WTC11 (cell line): Measurements from ENCODE around the gene CHTF18. TPM values are rescaled to one million over a fixed set of nuclear protein-coding genes. Genes with fewer than 3 reads are reported as not detected.

Experiments
- ATAC-seq: fragments of 200-7000 bp; cut with Tn5 transposase; 2 replicates; pipeline ENCODE4 v1.10.0; 2021; ENCODE audit warnings: mild to moderate bottlenecking, moderate library complexity
- CTCF ChIA-PET: fragments of 300-600 bp; sonication (Branson Sonifier 250); formaldehyde crosslinking; loops from one replicate; lab custom pipeline; 2021; ENCODE audit warnings: antibody characterized with exemption; lab: Charles Lee
- POLR2A ChIA-PET: fragments of 350-600 bp; sonication (Branson Sonifier 250); formaldehyde crosslinking; loops from one replicate; lab custom pipeline; 2021; ENCODE audit warnings: antibody characterized with exemption; lab: Charles Lee
- DNase-seq: peaks from one replicate; pipeline ENCODE4 v3.0.0; 2021; ENCODE audit warnings: low spot score
- H3K27ac Mint-ChIP-seq: 2 replicates; pipeline ENCODE4 v1.8.0; 2021; ENCODE audit warnings: mixed read lengths
- H3K27me3 Mint-ChIP-seq: 2 replicates; pipeline ENCODE4 v1.8.0; 2021; ENCODE audit warnings: low read depth, mild to moderate bottlenecking, moderate library complexity, mixed read lengths
- H3K36me3 Mint-ChIP-seq: 2 replicates; pipeline ENCODE4 v1.8.0; 2021; ENCODE audit warnings: mixed read lengths
- H3K4me1 Mint-ChIP-seq: 2 replicates; pipeline ENCODE4 v1.8.0; 2022; ENCODE audit warnings: mixed read lengths
- H3K4me3 Mint-ChIP-seq: 2 replicates; pipeline ENCODE4 v1.8.0; 2021; ENCODE audit warnings: mild to moderate bottlenecking, moderate library complexity, mixed read lengths
- H3K9me3 Mint-ChIP-seq: 2 replicates; pipeline ENCODE4 v1.8.0; 2021; ENCODE audit warnings: mixed read lengths
- CREM ChIP-seq: sonication (generic); formaldehyde crosslinking; IDR thresholded peaks from 2 replicates; pipeline ENCODE4 v1.8.1; 2022; ENCODE audit warnings: mild to moderate bottlenecking, missing genetic modification reagents, moderate library complexity
- ETV6 ChIP-seq: sonication (generic); formaldehyde crosslinking; IDR thresholded peaks from 2 replicates; pipeline ENCODE4 v1.8.1; 2022; ENCODE audit warnings: mild to moderate bottlenecking, missing genetic modification reagents
- GTF2I ChIP-seq: fragments of 250-450 bp; sonication (Bioruptor Pico); conservative IDR thresholded peaks from 2 replicates; pipeline ENCODE4 v1.4.0; 2021; ENCODE audit warnings: mild to moderate bottlenecking
- NFE2L1 ChIP-seq: sonication (generic); formaldehyde crosslinking; IDR thresholded peaks from 2 replicates; pipeline ENCODE4 v1.8.1; 2023; ENCODE audit warnings: missing genetic modification reagents
- NR1H2 ChIP-seq: sonication (generic); formaldehyde crosslinking; IDR thresholded peaks from 2 replicates; pipeline ENCODE4 v1.9.0; 2021; ENCODE audit warnings: mild to moderate bottlenecking, moderate library complexity, missing genetic modification reagents
- NR2C2 ChIP-seq: sonication (generic); formaldehyde crosslinking; IDR thresholded peaks from 2 replicates; pipeline ENCODE4 v1.8.0; 2022; ENCODE audit warnings: mild to moderate bottlenecking, missing genetic modification reagents
- SMAD4 ChIP-seq: sonication (generic); formaldehyde crosslinking; IDR thresholded peaks from 2 replicates; pipeline ENCODE4 v1.8.0; 2022; ENCODE audit warnings: mild to moderate bottlenecking, missing genetic modification reagents
- ZBTB21 ChIP-seq: sonication (generic); formaldehyde crosslinking; IDR thresholded peaks from 2 replicates; pipeline ENCODE4 v1.8.1; 2023; ENCODE audit warnings: mild to moderate bottlenecking, missing genetic modification reagents, borderline replicate concordance
- ZNF121 ChIP-seq: sonication (generic); formaldehyde crosslinking; IDR thresholded peaks from 2 replicates; pipeline ENCODE4 v1.8.0; 2023; ENCODE audit warnings: missing genetic modification reagents
- total RNA-seq: library from RNA; stranded (reverse); gene quantifications from 3 replicates; pipeline ENCODE4 v1.2.3, GENCODE V29; 2021
- TF ChIP-seq, protein P1 (sequence below): fragments of 250-450 bp; sonication (Bioruptor Pico); IDR thresholded peaks from 2 replicates; pipeline ENCODE4 v1.8.0; 2021; ENCODE audit warnings: mild to moderate bottlenecking
- TF ChIP-seq, protein P2 (sequence below): fragments of 250-450 bp; sonication (Bioruptor Pico); IDR thresholded peaks from 2 replicates; pipeline ENCODE4 v1.9.0; 2021; ENCODE audit warnings: mild to moderate bottlenecking, borderline replicate concordance
- TF ChIP-seq, protein P3 (sequence below): sonication (generic); formaldehyde crosslinking; IDR thresholded peaks from 2 replicates; pipeline ENCODE4 v1.8.1; 2023; ENCODE audit warnings: mild to moderate bottlenecking, missing genetic modification reagents
- TF ChIP-seq, protein P4 (sequence below): sonication (generic); formaldehyde crosslinking; IDR thresholded peaks from 2 replicates; pipeline ENCODE4 v1.8.1; 2022; ENCODE audit warnings: missing genetic modification reagents, borderline replicate concordance

CHTF18 gene
- total RNA-seq, 1 experiment from 2014 or later, result 183 TPM

DNA sequence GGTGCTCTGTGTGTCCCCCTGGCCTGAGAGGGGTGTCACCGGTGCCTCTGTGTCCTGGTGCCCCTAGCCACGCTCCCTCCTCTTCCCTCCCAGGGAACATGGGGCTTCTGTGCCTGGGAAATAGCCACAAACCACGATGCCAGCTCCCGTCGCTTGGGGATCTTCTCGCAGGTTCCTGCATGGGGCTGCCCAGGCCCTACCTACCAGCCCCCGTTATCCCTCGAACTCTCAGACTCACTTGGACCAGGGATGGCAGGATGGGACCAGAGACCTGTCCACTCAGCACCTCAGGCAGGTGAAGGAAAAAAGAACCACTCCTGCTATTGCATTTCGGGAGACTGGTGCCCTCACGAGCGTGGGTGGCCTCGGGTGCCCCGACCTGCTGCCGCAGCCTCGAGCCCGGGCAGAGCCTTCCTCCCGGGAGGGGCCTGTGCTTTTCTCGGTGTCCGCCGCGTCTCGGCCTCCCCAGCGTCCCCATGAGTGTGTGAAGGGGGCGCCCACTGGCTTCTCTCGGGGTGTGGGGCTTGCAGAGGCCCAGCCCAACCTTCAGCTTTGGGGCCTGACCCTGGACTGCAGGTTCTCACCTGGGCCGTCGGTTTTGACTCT lies 53.1 kb downstream of the CHTF18 start (continued):
- TF ChIP-seq SMAD4, result no peak
- TF ChIP-seq, protein P1, sequence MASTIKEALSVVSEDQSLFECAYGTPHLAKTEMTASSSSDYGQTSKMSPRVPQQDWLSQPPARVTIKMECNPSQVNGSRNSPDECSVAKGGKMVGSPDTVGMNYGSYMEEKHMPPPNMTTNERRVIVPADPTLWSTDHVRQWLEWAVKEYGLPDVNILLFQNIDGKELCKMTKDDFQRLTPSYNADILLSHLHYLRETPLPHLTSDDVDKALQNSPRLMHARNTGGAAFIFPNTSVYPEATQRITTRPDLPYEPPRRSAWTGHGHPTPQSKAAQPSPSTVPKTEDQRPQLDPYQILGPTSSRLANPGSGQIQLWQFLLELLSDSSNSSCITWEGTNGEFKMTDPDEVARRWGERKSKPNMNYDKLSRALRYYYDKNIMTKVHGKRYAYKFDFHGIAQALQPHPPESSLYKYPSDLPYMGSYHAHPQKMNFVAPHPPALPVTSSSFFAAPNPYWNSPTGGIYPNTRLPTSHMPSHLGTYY (CRISPR knock-in tag), result no peak

DNA sequence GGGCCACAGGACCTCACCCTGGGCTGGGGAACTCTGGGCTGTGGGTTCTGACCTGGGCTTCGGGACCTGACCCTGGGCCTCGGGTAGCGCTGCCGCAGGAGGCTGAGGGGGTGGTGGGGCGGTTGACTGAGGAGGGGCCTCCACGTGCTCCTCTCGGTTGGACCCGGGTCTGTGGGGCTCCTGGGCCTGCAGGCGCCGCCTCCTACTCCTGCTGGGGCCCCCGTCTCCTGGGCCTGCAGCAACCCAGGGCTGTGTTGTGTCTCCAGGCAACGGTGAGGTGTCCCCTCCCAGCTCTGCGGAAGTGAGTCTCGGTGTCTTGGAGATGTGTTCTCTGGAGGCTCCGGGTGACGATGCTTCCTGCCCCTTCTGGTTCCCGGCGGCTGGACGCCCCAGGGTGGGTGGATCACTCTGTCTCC lies 53.6 kb downstream of the CHTF18 start:
- no peak for ATAC-seq

DNA sequence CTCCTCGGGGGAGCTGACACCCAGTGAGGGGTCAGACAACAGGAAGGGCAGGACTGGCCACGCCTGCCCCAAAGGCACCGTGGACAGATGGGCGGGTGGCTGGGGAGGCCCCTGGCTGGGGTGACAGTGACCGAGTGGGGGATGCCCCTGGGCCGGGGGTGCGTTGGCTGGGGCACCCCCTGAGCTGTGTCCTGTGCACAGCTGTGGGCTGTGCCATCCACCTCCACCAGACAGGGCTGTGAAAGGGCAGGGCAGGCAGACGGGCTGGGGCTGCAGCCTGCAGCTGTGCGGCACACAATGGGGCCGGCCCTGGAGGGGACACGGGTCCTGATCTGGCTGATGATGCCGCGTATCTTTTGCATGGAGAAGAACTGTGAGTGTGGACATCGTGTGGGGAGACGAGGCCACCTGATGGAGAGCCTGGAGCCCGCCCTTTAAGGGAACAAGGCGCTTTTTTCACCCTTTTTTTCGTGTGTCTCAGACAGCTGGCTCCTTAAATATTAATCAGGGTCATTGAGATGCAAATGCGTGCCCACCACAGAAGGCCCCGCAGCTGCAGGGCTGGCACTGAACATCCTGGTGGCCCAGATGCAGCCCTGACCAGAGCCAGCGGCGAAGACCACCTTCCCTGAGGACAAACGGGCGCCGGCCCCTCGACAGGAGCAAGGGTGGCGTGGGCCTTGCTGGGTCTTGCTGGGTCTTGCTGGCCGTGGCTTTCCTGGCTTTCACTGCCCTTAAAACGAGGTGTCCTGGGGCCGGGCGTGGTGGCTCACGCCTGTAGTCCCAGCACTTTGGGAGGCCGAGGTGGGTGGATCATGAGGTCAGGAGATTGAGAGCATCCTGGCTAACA lies 54.5 kb downstream of the CHTF18 start:
- peaks cover 4% of the 10 kb centered on the region; the same call in 1 of the 2 replicates for H3K9me3 Mint-ChIP-seq
- DNase-seq (no peak), ATAC-seq (no peak)
- H3K4me3 Mint-ChIP-seq, result no peak overlapping the region
- CTCF ChIA-PET, result no interaction called here
- POLR2A ChIA-PET, result no interaction called here
- TF ChIP-seq, protein P2, sequence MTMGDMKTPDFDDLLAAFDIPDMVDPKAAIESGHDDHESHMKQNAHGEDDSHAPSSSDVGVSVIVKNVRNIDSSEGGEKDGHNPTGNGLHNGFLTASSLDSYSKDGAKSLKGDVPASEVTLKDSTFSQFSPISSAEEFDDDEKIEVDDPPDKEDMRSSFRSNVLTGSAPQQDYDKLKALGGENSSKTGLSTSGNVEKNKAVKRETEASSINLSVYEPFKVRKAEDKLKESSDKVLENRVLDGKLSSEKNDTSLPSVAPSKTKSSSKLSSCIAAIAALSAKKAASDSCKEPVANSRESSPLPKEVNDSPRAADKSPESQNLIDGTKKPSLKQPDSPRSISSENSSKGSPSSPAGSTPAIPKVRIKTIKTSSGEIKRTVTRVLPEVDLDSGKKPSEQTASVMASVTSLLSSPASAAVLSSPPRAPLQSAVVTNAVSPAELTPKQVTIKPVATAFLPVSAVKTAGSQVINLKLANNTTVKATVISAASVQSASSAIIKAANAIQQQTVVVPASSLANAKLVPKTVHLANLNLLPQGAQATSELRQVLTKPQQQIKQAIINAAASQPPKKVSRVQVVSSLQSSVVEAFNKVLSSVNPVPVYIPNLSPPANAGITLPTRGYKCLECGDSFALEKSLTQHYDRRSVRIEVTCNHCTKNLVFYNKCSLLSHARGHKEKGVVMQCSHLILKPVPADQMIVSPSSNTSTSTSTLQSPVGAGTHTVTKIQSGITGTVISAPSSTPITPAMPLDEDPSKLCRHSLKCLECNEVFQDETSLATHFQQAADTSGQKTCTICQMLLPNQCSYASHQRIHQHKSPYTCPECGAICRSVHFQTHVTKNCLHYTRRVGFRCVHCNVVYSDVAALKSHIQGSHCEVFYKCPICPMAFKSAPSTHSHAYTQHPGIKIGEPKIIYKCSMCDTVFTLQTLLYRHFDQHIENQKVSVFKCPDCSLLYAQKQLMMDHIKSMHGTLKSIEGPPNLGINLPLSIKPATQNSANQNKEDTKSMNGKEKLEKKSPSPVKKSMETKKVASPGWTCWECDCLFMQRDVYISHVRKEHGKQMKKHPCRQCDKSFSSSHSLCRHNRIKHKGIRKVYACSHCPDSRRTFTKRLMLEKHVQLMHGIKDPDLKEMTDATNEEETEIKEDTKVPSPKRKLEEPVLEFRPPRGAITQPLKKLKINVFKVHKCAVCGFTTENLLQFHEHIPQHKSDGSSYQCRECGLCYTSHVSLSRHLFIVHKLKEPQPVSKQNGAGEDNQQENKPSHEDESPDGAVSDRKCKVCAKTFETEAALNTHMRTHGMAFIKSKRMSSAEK, result no peak
- H3K27me3 Mint-ChIP-seq, result no peaks in the 10 kb centered on the region; the same call in 1 of the 2 replicates
- no peak overlapping the region for H3K27ac Mint-ChIP-seq
- peaks cover 3% of the 10 kb centered on the region; the same call in 1 of the 2 replicates for H3K36me3 Mint-ChIP-seq
- peaks cover 2% of the 10 kb centered on the region; the same call in 1 of the 2 replicates for H3K4me1 Mint-ChIP-seq

More for the DNA sequence above, 53.6 kb downstream of the CHTF18 start:
- H3K4me3 Mint-ChIP-seq, result no peak overlapping the region
- peaks cover 2% of the 10 kb centered on the region; the same call in 1 of the 2 replicates for H3K9me3 Mint-ChIP-seq
- ChIA-PET POLR2A (no interaction called here), CTCF (no interaction called here)
- H3K4me1 Mint-ChIP-seq, result peaks cover 2% of the 10 kb centered on the region; the same call in 1 of the 2 replicates
- no peak for DNase-seq
- TF ChIP-seq, protein P3, sequence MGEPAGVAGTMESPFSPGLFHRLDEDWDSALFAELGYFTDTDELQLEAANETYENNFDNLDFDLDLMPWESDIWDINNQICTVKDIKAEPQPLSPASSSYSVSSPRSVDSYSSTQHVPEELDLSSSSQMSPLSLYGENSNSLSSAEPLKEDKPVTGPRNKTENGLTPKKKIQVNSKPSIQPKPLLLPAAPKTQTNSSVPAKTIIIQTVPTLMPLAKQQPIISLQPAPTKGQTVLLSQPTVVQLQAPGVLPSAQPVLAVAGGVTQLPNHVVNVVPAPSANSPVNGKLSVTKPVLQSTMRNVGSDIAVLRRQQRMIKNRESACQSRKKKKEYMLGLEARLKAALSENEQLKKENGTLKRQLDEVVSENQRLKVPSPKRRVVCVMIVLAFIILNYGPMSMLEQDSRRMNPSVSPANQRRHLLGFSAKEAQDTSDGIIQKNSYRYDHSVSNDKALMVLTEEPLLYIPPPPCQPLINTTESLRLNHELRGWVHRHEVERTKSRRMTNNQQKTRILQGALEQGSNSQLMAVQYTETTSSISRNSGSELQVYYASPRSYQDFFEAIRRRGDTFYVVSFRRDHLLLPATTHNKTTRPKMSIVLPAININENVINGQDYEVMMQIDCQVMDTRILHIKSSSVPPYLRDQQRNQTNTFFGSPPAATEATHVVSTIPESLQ (CRISPR knock-in tag), result no peak
- TF ChIP-seq CREM (no peak), ZNF121 (CRISPR knock-in tag) (no peak), NR2C2 (CRISPR knock-in tag) (no peak)
- H3K36me3 Mint-ChIP-seq, result 0 out of 2 replicates have a peak, but pooled peaks cover under 1% of the 10 kb centered on the region
- peaks cover 2% of the 10 kb centered on the region for H3K27me3 Mint-ChIP-seq
- H3K27ac Mint-ChIP-seq, result no peak overlapping the region

DNA sequence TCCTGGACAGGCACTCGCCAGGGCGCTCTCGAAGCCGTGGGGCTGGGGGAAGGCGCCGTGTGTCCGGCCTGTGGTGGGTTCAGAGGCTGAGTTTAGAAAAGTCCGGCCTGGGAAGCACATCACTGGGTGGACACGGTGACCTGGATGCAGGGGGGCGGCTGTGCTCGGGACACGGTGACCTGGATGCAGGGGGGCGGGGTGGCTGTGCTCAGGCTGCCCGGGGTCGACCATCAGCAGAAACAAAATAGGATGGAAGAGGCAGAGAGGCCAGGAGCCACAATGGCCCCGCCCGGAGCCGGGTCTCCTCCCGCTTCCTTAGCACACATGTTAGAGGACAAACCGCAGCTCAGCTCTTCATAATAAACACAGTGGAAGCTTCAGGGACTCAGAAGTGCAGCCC lies 55.4 kb downstream of the CHTF18 start:
- Mint-ChIP-seq H3K9me3 (peaks cover 12% of the 10 kb centered on the region), H3K36me3 (peaks cover 6% of the 10 kb centered on the region), H3K27ac (no peak overlapping the region), H3K27me3 (no peaks in the 10 kb centered on the region), H3K4me3 (no peak overlapping the region), H3K4me1 (peaks cover 2% of the 10 kb centered on the region; the same call in 1 of the 2 replicates)
- ChIA-PET CTCF (interaction anchor here (1.5 kb wide), 1 partner anchor 35 kb away, joined by 5 read pairs; no protein-coding TSS in a partner anchor), POLR2A (no interaction called here)
- DNase-seq (no peak), ATAC-seq (no peak)
- TF ChIP-seq, protein P4, sequence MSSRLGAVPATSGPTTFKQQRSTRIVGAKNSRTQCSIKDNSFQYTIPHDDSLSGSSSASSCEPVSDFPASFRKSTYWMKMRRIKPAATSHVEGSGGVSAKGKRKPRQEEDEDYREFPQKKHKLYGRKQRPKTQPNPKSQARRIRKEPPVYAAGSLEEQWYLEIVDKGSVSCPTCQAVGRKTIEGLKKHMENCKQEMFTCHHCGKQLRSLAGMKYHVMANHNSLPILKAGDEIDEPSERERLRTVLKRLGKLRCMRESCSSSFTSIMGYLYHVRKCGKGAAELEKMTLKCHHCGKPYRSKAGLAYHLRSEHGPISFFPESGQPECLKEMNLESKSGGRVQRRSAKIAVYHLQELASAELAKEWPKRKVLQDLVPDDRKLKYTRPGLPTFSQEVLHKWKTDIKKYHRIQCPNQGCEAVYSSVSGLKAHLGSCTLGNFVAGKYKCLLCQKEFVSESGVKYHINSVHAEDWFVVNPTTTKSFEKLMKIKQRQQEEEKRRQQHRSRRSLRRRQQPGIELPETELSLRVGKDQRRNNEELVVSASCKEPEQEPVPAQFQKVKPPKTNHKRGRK (CRISPR knock-in tag), result no peak
- TF ChIP-seq NFE2L1 (CRISPR knock-in tag) (no peak), NR1H2 (CRISPR knock-in tag) (no peak), ZBTB21 (CRISPR knock-in tag) (no peak), ETV6 (CRISPR knock-in tag) (no peak), GTF2I (no peak)
- TF ChIP-seq, protein P3 (CRISPR knock-in tag), result no peak
